Natural killer cell (primary cell): ENCODE data around the gene ACTG1. TPM values are rescaled to one million over a fixed set of nuclear protein-coding genes. Genes with fewer than 3 reads are reported as not detected.

Experiments
- ATAC-seq, 3 donors: fragments of 150-1000 bp in 2 of 3; fragments of 200-7000 bp in 1 of 3; cut with Tn5 transposase; 1 replicate in 1 of 3; 2 replicates in 2 of 3; pipeline ENCODE4 v1.10.0; 2021; ENCODE audit warnings: mild to moderate bottlenecking in 2 of 3, moderate library complexity in 2 of 3
- DNase-seq, 2 donors: peaks; one replicate each; pipeline versions ENCODE4 v3.0.0 to v3.0.0-alpha.2; 2013 to 2021; ENCODE audit warnings: mixed read lengths in 1 of 2
- H3K27ac ChIP-seq: one replicate; pipeline ENCODE4 v1.5.1; 2013; ENCODE audit warnings: mild to moderate bottlenecking, low read length
- H3K27me3 ChIP-seq: one replicate; pipeline ENCODE4 v1.6.1; 2013; ENCODE audit warnings: low read length; ENCODE audit not compliant: control insufficient read depth, insufficient read depth
- H3K36me3 ChIP-seq: one replicate; pipeline ENCODE4 v1.6.1; 2013; ENCODE audit warnings: low read length; ENCODE audit not compliant: control insufficient read depth, insufficient read depth
- H3K4me1 ChIP-seq: one replicate; pipeline ENCODE4 v1.6.1; 2013; ENCODE audit warnings: low read length; ENCODE audit not compliant: control insufficient read depth, insufficient read depth
- H3K4me3 ChIP-seq: one replicate; pipeline ENCODE4 v1.5.1; 2013; ENCODE audit warnings: low read length
- H3K9me3 ChIP-seq: one replicate; pipeline ENCODE4 v1.6.1; 2013; ENCODE audit warnings: low read length; ENCODE audit not compliant: control insufficient read depth, insufficient read depth
- H3K27ac Mint-ChIP-seq, 2 donors: one replicate each; pipeline ENCODE4 v1.8.0; 2022; ENCODE audit warnings: mild to moderate bottlenecking in 2 of 2, mixed read lengths in 2 of 2, moderate library complexity in 1 of 2
- H3K27me3 Mint-ChIP-seq, 2 donors: one replicate each; pipeline ENCODE4 v1.8.0; 2022; ENCODE audit warnings: low read depth in 2 of 2, mixed read lengths in 2 of 2
- H3K36me3 Mint-ChIP-seq: one replicate; pipeline ENCODE4 v1.8.0; 2022; ENCODE audit warnings: mixed read lengths
- H3K4me1 Mint-ChIP-seq, 2 donors: one replicate each; pipeline ENCODE4 v1.8.0; 2022; ENCODE audit warnings: mixed read lengths in 2 of 2
- H3K4me3 Mint-ChIP-seq: one replicate; pipeline ENCODE4 v1.8.0; 2022; ENCODE audit warnings: mild to moderate bottlenecking, moderate library complexity, mixed read lengths
- H3K9me3 Mint-ChIP-seq, 2 donors: one replicate each; pipeline ENCODE4 v1.8.0; 2022; ENCODE audit warnings: mixed read lengths in 2 of 2
- WGBS: methylation state at CpG from one replicate; pipeline ENCODE4 v1.1.7; 2013; ENCODE audit warnings: missing lambda C conversion rate; ENCODE audit not compliant: insufficient coverage; 5-methylcytosine and 5-hydroxymethylcytosine counted together
- intact Hi-C: fragments of 100-400 bp; cut with micrococcal nuclease; formaldehyde crosslinking; loops from one replicate; pipeline ENCODE4 v1.14.2; 2022
- total RNA-seq, 4 donors: library from RNA; stranded (reverse); fragments of 120-200 nt in 1 of 4; gene quantifications; one replicate each; pipeline versions ENCODE4 v1.2.3 to v1.2.4, GENCODE V29; 2013 to 2022
- TF ChIP-seq, protein P1 (sequence below): fragments of 200-600 bp; IDR thresholded peaks from one replicate; pipeline ENCODE4 v1.8.0; 2022; ENCODE audit warnings: antibody characterized with exemption

The ACTG1 gene
- total RNA-seq, 3 donors from 2014 or later (not counting 1 experiment from before 2014, with no cell fraction given), result 1,401 to 1,901 (median 1,735) TPM

DNA sequence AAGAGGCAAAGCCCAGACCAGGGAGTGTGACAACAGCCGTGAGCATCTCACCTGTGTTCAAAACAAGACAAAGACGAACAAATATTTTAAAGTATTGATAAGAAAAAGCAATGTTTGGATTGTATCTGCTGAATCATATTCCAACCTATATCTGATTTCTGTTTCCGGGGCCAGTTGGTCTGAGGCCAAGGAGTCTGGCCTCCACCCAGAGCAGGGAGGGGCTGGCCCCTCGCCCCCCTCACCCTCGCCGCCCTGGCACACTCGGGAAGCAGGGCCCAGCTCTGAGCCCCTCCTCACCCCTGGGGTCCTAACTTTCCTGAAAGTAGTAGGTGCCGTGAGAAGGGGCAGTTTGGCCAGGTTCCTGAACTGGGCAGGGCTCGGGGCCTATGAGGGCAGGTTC lies 48.0 kb downstream of the ACTG1 start:
- Mint-ChIP-seq H3K27ac (no peak overlapping the region), H3K9me3 (no peaks in the 10 kb centered on the region), H3K27me3 (peaks cover 0 to 9% of the 10 kb centered on the region in 2 donors), H3K4me3 (no peak overlapping the region), H3K36me3 (no peaks in the 10 kb centered on the region), H3K4me1 (peaks cover 0 to 12% of the 10 kb centered on the region in 2 donors)
- ATAC-seq (no peak), DNase-seq (no peak)
- H3K27ac ChIP-seq, result no peak overlapping the region
- intact Hi-C loops, result no loop called here
- no peaks in the 10 kb centered on the region for H3K9me3 ChIP-seq
- 82% methylated on average over 9 of the region's 9 CpGs for WGBS
- H3K27me3 ChIP-seq, result peaks cover 4% of the 10 kb centered on the region
- TF ChIP-seq, protein P1, sequence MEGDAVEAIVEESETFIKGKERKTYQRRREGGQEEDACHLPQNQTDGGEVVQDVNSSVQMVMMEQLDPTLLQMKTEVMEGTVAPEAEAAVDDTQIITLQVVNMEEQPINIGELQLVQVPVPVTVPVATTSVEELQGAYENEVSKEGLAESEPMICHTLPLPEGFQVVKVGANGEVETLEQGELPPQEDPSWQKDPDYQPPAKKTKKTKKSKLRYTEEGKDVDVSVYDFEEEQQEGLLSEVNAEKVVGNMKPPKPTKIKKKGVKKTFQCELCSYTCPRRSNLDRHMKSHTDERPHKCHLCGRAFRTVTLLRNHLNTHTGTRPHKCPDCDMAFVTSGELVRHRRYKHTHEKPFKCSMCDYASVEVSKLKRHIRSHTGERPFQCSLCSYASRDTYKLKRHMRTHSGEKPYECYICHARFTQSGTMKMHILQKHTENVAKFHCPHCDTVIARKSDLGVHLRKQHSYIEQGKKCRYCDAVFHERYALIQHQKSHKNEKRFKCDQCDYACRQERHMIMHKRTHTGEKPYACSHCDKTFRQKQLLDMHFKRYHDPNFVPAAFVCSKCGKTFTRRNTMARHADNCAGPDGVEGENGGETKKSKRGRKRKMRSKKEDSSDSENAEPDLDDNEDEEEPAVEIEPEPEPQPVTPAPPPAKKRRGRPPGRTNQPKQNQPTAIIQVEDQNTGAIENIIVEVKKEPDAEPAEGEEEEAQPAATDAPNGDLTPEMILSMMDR, result no peak
- peaks cover 20% of the 10 kb centered on the region for H3K4me1 ChIP-seq
- no peak overlapping the region for H3K4me3 ChIP-seq
- H3K36me3 ChIP-seq, result no peaks in the 10 kb centered on the region

DNA sequence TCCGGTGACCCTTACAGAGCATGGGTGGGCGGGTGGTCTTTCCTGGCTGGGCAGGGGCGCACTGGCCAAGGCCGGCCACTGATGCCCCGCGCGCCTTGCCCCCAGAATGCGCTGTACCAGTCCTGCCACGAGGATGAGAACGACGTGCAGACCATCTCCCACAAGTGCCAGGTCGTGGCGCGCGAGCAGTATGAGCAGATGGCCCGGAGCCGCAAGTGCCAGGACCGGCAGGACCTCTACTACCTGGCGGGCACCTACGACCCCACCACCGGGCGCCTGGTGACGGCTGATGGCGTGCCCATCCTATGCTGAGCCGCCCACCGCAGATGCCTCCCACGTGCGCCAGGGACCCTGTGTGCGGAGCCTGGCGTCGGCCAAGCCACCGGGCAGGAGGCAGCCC lies 49.1 kb downstream of the ACTG1 start:
- WGBS, result 95% methylated on average over 32 of the region's 32 CpGs
- no peaks in the 10 kb centered on the region for H3K36me3 ChIP-seq
- H3K4me1 Mint-ChIP-seq, result peaks cover 0 to 12% of the 10 kb centered on the region in 2 donors
- no peaks in the 10 kb centered on the region for H3K36me3 Mint-ChIP-seq
- no peak overlapping the region for H3K27ac ChIP-seq
- intact Hi-C loops, result no loop called here
- no peaks in the 10 kb centered on the region for H3K9me3 Mint-ChIP-seq
- TF ChIP-seq, protein P1, result no peak
- peaks cover 20% of the 10 kb centered on the region for H3K4me1 ChIP-seq
- H3K27ac Mint-ChIP-seq, result no peak overlapping the region
- peaks cover 0 to 9% of the 10 kb centered on the region in 2 donors for H3K27me3 Mint-ChIP-seq
- H3K4me3 Mint-ChIP-seq, result no peak overlapping the region
- no peak overlapping the region for H3K4me3 ChIP-seq
- DNase-seq (no peak), ATAC-seq (no peak)
- peaks cover 4% of the 10 kb centered on the region for H3K27me3 ChIP-seq
- no peaks in the 10 kb centered on the region for H3K9me3 ChIP-seq

DNA sequence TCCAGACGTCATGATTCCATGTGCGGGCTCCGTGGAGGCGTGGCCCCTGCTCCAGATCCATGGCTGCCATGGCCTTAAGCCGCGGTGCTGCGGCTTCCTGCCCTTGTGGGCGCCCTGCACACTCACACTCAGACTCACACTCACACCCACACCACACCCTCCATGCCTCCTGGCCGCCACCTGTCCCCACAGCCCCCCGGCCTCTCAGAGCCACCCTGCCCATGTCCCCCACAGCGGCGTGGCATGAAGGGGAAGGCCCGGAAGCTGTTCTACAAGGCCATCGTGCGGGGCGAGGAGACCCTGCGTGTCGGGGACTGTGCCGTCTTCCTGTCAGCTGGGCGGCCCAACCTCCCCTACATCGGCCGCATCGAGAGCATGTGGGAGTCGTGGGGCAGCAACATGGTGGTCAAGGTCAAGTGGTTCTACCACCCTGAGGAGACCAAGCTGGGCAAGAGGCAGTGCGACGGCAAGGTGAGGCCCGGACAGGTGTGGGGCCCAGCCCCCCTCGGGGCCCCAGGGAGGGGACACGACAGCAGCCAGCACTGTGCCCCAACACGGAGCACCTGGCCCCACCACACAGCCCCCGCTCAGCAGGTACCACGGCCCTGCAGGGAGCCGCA lies 50.0 kb downstream of the ACTG1 start:
- peaks cover 0 to 12% of the 10 kb centered on the region in 2 donors for H3K4me1 Mint-ChIP-seq
- DNase-seq, result no peak
- Histone ChIP-seq H3K4me3 (no peak overlapping the region), H3K4me1 (peaks cover 20% of the 10 kb centered on the region), H3K36me3 (no peaks in the 10 kb centered on the region), H3K27me3 (peaks cover 4% of the 10 kb centered on the region), H3K9me3 (no peaks in the 10 kb centered on the region), H3K27ac (no peak overlapping the region)
- no peak for ATAC-seq
- 86% methylated on average over 33 of the region's 33 CpGs for WGBS
- intact Hi-C loops, result no loop called here
- no peaks in the 10 kb centered on the region for H3K9me3 Mint-ChIP-seq
- no peak overlapping the region for H3K4me3 Mint-ChIP-seq
- no peak overlapping the region for H3K27ac Mint-ChIP-seq
- no peaks in the 10 kb centered on the region for H3K36me3 Mint-ChIP-seq
- TF ChIP-seq, protein P1, result no peak
- H3K27me3 Mint-ChIP-seq, result peaks cover 0 to 9% of the 10 kb centered on the region in 2 donors
